Measurements from ENCODE around the gene STRN3.
"Not testable (repeated sequence)": the region's sequence is repeated elsewhere in the genome, so short reads cannot be mapped to it uniquely, and the experiment has no call there.

STRN3 gene

DNA sequence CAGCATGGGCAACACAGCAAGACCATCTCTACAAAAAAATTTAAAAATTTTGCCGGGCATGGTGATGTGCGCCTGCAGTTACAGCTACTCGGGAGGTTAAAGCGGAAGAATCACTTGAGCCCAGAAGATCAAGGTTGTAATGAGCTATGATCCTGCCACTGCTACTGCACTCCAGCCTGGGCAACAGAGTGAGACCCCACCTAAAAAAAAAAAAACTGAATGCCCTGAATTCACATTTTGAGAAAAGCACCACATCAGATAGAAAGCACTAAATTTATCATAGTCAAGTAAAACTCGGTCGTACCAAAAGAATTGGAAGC, 24.9 kb downstream of the STRN3 start:
- no peak for DNase-seq (ENCODE audit: low spot score)

DNA sequence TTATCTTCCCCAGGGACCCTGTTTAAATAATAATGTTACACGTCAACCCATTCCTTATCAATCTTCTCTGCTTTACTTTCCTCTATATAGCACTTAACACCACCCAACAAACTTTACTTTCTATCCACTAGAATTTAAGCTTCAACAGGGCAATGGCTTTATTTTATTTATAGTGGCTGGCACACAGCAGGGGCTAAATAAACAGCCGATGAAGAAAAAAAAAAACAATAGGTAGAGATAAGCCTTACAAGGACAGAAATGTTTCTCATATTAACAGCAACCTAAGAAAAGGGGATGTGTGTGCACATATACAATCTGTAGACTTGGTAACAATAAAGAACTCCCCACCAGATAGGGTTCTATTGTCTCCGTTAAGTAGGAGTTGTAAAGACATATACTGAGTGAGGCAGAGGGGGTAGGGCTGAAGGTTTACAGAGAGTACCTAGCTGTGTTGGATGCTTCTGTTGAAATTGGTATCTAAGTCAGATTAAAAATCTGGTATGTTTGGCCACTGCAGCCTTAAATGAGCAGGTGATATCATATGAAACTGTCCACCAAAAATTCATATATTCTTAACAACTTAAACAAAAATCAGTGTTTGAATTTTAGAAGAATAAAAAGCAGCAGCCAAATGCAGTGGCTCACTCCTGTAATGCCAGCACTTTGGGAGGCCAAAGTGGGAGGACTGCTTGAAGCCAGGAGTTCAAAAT, 25.4 kb downstream of the STRN3 start:
- DNase-seq (ENCODE audit: low spot score): no peak

DNA sequence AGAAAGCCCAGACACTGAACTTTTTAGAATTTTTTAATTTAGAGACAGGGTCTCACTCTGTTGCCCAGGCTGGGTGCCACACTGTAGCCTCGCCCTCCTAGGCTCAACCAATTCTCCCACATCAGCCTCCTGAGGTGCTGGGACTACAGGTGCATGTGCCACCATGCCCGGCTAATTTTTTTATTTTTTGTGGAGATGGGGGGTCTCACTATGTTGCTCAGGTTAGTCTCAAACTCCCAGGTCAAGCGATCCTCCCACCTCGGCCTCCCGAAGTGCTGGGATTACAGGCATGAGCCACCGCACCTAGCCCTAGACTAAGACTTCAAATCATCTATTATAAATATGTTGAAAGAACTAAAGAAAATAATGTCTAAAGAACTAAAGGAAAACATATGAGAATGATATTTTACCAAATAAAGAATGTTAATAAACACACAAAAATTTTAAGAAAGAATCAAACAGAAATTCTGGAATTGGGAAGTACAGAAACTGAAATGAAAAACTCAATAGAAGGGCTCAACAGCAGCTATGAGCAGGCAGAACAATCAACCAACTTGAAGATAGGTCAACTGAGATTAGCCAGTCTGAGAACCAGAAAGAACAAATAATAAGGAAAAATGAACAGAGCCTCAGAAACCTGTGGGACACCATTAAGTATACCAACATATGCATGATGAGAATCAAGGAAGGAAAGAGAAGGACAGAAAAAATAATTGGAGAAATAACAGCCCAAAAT, 27.0 kb downstream of the STRN3 start:
- DNase-seq (ENCODE audit: low spot score): no peak

DNA sequence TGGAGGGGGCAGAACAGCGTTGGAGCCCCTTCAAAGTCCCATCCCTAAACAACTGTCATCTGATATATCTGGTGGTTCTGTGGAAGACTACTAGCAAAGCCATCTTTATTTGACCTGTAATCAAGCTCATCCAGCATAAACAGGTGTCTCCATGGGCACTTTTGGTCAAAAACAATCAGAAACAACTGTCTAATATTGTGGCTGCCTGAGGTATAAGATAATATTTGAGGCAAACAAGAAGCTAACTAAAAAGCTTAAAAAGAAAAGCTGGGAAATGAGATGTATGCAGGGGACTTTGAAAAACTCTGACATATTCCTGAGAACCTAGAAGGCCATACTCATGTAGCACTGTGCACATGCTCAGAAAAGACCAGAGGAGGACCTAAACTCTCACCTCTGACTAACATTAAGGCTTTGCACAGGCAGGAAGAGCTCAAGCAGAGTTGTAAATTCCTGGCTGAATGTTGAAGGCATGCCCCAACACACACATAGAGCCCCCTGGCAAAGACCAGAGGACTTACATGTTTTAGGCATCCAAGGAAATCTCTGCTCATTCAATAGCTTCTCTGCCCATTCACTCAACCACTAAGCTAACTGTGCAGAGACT, 28.0 kb downstream of the STRN3 start:
- DNase-seq (ENCODE audit: low spot score): no peak

DNA sequence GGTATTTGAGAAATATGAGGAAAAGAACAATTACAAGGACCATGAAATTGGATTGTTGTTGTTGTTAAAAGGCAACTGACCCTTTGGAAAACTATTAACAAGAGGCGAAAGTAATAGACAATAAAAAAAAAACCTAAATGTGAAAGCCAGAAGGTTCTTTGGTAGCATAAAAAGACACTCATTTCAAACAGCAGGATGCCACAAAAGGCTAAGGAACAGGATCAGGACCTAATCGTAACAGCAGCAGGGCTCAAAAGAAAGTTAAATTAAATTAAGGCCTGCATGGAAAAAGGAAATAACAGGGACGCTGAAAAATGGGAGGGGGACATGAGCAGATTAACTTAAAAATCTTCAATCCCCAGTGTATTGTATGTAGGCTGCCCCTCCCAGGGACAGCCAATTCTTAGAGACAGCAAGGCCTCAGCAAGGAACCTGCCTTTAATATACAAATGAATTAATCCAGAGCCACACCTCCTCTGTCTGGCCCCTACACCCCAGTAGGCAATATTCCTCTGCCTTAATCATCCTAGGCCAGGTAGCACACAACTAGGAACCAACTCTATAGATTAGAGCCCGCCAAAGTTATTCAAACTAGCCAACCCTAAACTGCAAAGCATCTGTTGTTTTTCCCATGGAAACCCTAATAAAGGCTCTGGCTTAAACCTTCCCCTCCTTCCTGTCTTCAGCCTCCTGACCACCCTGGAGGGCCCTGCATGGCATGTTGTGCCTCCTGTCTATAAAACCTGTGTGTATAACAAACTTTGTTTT, 29.1 kb downstream of the STRN3 start:
- no peak for DNase-seq (ENCODE audit: low spot score)

DNA sequence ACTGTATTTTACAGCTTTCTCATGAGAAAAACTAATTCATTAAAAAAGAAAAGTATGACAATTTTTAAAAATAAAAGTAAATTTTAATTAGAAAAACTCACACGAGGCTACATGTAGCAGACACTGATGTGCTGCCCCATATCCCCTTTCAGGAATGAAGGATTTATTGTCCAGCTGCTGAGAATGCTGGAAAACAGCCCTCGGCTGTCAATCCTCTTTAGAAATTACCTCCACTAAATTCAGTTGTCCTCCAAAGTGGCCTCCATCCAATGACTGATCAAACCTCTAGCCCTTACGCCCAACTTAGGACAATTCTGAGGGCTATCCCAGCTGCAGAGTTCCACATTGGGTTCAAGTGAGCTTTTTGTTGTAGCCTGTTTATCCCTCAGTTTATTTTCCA, 30.5 kb downstream of the STRN3 start:
- DNase-seq (ENCODE audit: low spot score): no peak

DNA sequence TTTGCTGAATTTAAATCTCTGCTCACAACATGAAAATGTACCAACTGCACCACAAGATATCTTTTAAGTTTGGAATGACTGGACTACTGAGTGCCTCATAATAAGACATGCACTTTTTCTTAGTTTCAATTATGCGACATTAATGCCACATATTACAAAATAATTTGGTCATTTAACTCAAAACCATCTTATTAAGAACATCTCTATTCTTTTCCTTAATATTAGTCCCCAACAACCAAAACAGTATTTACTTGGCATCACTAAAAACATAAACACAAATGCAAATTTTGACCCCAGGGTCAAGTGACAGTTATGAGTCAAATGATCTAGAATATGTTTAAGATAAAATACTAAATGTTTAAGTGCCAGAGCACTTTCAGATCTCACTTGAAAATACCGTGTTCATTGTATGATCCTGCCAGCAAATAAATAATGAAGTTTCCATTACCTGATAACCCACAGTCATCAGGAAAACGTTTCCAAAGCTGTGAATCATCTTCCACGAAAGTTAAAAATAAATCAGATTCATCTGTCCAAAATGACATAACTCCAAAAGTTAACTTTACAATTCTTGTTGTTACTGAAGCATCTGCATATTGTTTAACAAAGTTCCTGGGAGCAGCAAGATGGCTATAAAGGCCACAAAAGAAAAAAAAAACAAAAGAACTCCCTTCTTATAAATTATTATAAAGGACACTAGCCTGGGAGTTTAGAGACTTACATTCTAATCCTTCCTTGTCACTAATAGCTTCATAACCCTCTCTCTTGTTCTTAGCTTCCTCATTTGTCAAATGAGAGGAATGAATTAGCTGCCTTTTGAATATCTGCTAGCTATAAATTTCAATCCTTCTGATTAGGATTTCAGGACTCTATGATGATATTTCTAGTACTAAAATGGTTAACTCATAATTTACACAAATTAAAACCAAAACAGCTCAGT, 31.2 kb downstream of the STRN3 start:
- no peak for DNase-seq (ENCODE audit: low spot score)

DNA sequence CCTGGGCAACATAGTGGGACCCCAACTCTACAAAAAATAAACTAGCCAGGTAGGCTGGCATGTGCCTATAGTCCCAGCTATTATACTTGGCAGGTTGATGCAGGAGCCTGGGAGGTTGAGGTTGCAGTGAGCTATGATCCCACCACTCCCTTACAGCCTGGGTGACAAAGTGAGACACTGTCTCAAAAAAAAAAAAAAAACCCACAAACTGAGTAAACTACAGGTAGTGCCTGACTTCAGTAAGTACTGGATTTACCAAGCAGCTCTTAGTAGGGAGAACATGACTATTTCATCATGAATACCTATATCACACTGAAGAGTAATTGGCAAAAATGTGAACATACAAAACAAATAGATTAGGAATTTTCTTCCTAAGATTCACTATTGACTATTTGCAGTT, 33.1 kb downstream of the STRN3 start:
- DNase-seq (ENCODE audit: low spot score): no peak

DNA sequence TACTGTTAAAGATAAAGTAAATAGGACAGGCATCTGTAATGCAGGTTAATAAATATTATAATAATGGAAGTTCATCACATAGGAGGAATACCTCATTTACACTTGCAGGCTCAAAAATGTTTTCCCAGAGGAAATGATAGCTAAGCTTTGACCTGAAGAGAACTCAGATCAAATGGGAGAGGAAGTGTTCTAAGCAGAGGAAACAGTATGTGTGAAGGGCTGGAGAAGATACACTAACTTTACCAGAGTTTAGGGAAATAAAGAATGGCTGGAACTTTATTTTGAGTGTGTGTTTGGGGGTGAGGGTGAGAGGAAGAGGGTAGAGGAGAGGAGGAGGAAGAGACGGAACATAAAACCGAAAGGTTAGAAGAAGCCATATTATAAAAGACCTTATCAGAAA, 34.8 kb downstream of the STRN3 start:
- no peak for DNase-seq (ENCODE audit: low spot score)

DNA sequence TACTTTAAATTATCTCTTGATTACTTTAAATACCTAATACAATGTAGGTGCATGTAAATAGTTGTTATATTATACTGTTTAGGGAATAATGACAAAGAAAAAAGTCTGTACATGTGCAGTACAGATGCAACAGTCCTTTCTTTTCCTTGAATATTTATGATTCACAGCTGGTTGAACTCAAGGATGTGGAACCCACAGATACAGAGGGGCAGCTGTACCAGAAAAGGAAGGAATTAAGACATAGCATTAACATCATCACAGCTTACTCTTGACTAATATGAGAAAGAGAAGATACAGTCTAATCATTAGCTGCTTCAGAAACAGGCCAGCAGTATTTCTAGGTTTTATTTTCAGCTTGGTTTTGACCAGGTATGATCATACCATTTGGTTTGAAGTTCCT, 35.4 kb downstream of the STRN3 start:
- no peak for DNase-seq (ENCODE audit: low spot score)

DNA sequence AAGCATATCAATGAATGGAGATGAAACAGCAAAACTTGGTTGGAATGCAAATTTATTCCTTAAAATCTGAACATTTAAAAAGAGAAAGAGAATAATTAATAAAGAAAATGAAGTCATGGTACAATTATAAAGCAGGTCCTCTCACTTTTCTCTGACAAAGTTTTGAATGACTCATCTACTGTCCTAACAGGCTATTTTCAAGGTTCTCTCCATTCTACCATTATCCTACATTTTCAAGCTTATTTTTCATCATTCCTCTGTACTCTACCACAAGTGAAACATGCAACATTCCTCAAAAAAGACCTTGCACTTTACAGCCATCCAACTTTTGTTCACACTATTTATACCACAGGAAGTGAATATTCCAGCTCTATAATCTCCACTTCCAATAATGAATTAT, 37.7 kb downstream of the STRN3 start:
- no peak for DNase-seq (ENCODE audit: low spot score)

DNA sequence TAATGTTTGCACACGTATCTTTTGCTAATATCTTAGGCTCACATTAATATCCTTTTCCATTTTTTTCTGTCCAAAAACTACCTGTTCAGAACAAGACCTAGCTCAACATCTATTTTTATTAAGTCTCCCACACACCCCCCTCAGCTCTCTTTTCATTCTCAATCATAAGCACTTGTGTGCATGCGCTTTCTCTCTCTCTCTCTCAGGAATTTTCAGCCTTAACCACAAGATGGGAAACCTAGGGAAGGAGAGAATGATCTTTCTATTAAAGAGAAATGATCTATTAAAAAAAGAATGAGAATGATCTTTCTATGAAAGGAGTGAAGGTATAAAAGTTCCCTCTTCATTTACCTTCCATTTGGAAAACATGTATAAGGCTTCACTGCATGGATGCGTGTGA, 40.4 kb downstream of the STRN3 start:
- no peak for DNase-seq (ENCODE audit: low spot score)

DNA sequence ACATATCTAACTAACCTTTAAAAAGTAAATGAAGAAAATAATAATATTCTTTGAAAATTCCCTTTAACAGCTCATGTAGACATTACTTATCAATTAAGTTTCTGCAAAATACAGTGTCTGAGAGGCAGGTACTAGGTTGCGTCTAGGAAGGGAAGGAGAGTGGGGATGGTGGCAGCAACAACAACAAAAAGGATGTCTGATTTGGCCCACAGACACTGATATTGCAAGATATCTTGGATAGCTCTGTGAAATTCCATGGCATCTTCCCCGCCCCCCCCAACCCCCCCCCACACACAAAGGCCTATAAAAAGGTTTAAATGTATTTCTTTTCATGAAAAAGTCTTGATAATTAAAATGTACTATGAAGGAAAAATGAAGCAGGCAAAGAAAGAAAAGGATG, 42.3 kb downstream of the STRN3 start:
- DNase-seq (ENCODE audit: low spot score): no peak

DNA sequence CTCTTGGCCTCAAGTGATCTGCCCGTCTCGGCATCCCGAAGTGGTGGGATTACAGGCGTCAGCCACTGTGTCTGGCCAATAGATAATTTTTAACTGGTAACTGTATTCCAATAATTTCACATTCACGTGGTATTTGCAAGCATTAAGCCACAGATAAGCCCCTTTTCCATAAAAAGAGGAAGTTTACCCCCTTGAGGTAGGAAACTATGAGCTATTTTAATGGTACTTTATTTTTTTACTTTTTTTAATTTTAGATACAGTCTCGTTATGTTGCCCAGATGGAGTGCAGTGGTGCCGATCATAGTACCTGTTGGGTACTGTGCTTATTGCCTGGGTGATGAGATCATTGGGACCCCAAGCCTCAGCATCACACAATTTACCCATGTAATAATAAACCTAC, 43.6 kb downstream of the STRN3 start:
- no peak for DNase-seq (ENCODE audit: low spot score)

DNA sequence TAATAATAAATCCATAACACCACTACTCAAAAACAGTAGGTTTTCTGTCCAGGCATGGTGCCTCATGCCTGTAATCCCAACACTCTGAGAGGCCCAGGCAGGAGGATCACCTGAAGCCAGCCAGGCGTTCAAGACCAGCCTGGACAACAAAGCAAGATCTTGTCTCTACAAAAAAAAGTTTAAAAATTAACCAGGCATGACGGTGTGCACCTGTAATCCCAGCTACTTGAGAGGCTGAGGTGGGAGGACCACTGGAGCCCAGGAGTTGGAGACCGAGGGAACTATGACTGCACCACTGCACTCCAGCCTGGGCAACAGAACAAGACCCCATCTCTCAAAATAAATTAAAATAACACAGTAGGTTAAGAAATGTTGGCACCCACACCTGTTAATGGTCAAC, 45.2 kb downstream of the STRN3 start:
- no peak for DNase-seq (ENCODE audit: low spot score)

DNA sequence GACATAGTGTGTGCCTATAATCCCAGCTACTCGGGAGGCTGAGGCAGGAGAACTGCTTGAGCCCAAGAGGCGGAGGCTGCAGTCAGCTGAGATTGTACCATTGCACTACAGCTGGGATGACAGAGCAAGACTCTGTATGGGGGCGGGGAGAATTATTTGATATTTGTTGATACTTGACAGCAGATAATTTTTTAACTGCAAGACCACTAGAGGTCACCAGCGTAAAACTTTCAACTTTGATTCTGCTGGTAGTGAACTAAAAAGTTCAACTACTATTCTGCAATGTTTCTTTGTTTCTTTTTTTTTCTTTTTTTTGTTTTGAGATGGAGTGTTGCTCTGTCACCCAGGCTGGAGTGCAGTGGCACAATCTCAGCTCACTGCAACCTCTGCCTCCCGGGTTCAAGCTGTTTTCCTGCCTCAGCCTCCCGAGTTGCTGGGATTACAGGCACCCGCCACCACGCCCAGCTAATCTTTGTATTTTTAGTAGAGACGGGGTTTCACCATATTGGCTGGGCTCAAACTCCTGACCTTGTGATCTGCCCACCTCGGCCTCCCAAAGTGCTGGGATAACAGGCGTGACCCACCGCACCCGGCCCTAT, 46.0 kb downstream of the STRN3 start:
- DNase-seq (ENCODE audit: low spot score): peak; percentile 65

DNA sequence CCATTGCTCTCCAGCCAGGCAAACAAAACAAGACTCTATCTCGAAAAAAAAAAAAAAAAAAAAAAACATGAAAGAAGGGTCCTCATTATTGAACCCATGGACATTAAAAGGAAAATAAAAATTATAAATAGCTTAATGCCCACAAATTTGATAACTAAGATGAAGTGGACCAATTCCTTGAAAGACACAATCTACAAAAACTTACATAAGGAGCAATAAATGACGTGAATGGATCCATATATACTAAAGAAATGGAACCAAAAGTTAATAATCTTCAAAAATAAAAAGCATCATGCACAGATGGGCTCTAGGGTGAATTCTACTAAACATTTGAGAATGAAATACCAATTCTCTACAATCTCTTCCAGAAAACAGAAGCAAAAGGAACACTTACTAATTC, 48.4 kb downstream of the STRN3 start:
- DNase-seq (ENCODE audit: low spot score): no peak

DNA sequence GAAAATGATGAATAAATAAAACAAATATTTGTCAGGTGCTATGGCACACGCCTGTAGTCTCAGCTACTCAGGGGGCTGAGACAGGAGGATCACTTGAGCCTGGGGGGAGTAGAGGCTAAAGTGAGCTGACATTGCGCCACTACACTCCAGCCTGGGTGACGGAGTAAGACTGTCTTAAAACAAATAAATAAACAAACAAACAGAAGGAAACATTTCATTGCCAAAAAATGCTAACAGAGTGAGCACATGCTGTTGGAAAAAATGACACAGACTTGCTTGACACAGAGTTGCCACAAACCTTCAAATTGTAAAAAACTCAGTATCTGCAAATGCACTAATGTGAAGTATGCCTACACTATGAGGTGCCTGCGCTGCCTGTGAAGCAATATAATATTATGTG, 51.6 kb downstream of the STRN3 start:
- no peak for DNase-seq (ENCODE audit: low spot score)

DNA sequence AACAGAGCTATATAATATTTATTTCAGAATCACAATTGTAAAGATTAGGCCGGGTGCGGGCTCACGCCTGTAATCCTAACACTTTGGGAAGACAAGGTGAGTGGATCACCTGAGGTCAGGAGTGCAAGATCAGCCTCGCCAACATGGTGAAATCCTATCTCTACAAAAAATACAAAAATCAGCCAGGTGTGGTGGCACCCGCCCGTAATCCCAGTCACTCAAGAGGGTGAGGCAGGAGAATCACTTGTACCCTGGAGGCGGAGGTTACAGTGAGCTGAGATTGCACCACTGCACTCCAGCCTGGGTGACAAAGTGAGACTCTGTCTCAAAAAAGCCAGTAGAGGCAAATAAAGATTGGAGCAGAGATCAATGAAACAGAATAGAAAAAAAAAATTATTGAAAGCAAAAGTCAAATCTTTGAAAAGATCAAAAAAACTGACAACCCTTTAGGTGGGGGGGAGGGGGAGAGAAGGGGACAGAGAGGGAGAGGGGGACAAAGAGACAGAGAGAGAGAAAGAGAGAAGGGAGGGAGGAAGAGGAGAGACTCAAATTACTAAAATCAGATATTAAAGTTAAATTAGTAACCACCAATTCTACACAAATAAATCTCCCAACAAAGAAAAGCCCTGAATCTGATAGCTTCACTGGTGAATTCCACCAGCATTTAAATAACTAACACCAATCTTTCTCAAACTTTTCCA, 53.1 kb downstream of the STRN3 start:
- no peak for DNase-seq (ENCODE audit: low spot score)

DNA sequence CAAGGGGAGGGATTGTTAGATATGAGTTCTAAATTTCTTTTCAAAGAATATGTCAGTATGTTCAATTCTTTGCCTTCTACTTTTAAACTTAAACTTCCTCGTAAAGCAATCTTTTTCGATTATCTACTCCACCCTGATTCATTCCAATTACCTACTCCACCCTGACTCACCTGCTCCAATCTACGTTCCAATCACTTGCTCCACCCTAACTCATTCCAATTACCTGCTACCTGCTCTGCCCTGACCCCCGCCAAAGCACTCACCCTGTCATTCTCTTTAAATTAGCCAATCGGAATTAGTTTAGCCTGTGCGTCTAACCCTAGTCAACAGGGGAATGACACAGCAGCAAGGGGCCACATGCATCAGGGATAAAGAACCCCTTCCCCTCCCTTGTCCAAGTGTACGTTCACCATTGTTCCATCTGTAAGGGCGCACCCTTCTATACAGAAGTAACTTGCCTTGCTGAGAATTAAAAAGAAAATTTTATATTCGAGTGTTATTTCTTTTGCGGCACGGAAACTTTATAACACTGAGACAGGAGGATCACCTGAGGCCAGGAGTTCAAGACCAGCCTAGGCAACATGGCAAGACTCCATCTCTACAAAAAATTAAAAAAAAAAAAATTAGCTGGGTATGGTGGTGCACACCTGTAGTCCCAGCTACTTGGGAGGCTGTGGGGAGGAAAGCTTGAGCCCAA, 54.0 kb downstream of the STRN3 start:
- not testable (repeated sequence) for DNase-seq (ENCODE audit: low spot score)

Measured in cerebellar cortex (tissue), 1 donor.